Adrenal gland (tissue), 12 donors: ENCODE measurements around the gene ZHX3. TPM values are rescaled to one million over a fixed set of nuclear protein-coding genes. Genes with fewer than 3 reads are reported as not detected.

Experiments used
- DNase-seq, 7 donors: peaks; one replicate each; pipeline ENCODE4 v3.0.0-alpha.2; 2019 to 2020
- H3K27ac ChIP-seq, 5 donors: fragments of 200-600 bp; sonication (generic) in 4 of 5; 1 replicate in 3 of 5; 2 replicates in 2 of 5; pipeline versions ENCODE4 v1.5.1 to v1.8.0; 2016 to 2020; ENCODE audit warnings: mild to moderate bottlenecking in 1 of 5
- H3K27me3 ChIP-seq: fragments of 200-600 bp; 2 replicates; pipeline ENCODE4 v1.8.0; 2021
- H3K36me3 ChIP-seq, 2 donors: fragments of 200-600 bp; replicated peaks in 1 of 2; 1 replicate in 1 of 2; 2 replicates in 1 of 2; pipeline versions ENCODE4 v1.5.1 to v1.8.0; 2018 to 2022
- H3K4me1 ChIP-seq, 2 donors: fragments of 200-600 bp; replicated peaks in 1 of 2; 1 replicate in 1 of 2; 2 replicates in 1 of 2; pipeline versions ENCODE4 v1.5.1 to v1.8.0; 2018 to 2021
- H3K4me3 ChIP-seq, 4 donors: fragments of 200-600 bp; sonication (generic) in 3 of 4; one replicate each; pipeline ENCODE4 v1.5.1; 2016 to 2018
- H3K9me3 ChIP-seq, 3 donors: fragments of 200-600 bp; sonication (generic) in 1 of 3; replicated peaks in 1 of 3; 1 replicate in 2 of 3; 2 replicates in 1 of 3; pipeline versions ENCODE4 v1.5.1 to v1.8.0; 2016 to 2021
- CTCF ChIP-seq, 6 experiments: fragments of 450-650 bp in 4 of 6; fragments of 200-600 bp in 2 of 6; sonication (generic) in 1 of 6; IDR thresholded peaks; 1 replicate in 5 of 6; 2 replicates in 1 of 6; pipeline versions ENCODE4 v1.5.1 to v1.8.0; 2016 to 2021; ENCODE audit warnings: antibody characterized with exemption in 6 of 6, mild to moderate bottlenecking in 2 of 6, moderate library complexity in 1 of 6
- POLR2A ChIP-seq, 2 donors: fragments of 450-650 bp; IDR thresholded peaks; one replicate each; pipeline ENCODE4 v1.6.1; 2017; ENCODE audit warnings: antibody characterized with exemption in 2 of 2, mild to moderate bottlenecking in 2 of 2, moderate library complexity in 1 of 2
- WGBS, 4 donors: extraction: QIAGEN DNeasy Blood & Tissue Kit in 2 of 4; methylation state at CpG; one replicate each; pipeline versions ENCODE4 v1.1.5 to v1.1.7; 2013 to 2017; 5-methylcytosine and 5-hydroxymethylcytosine counted together
- intact Hi-C, 2 donors: fragments of 100-400 bp; cut with DNase I; formaldehyde crosslinking; loops; one replicate each; pipeline versions ENCODE4 v1.14.1 to v1.15.0; 2022 to 2023
- polyA plus RNA-seq, 3 donors: library from polyadenylated mRNA; stranded (reverse); fragments of 200-250 nt in 2 of 3; fragments of 350-450 nt in 1 of 3; fragmentation: Illumina TruSeq in 1 of 3; extraction: RNeasy Lipid Tissue Mini Kit (QIAGEN cat#74804) in 1 of 3; gene quantifications; one replicate each; pipeline ENCODE4 v1.2.3, GENCODE V29; 2013 to 2014
- total RNA-seq, 9 donors: library from RNA; depleted of rRNA in 4 of 9; stranded (reverse); fragments of >200 nt in 4 of 9; fragments of 120-200 nt in 1 of 9; fragmentation: NEBNext Ultra II Directional in 1 of 9; extraction: Animal tissue kit (Norgen Biotek cat#: 25700) in 1 of 9; gene quantifications; one replicate each; pipeline versions ENCODE4 v1.1.0 to v1.2.4, GENCODE V29; 2013 to 2023
- donor health status: healthy with polysubstance abuse.
- donor health status: Bipolar disorder and iron deficiency.
- donor health status: DM: yes; HTN: yes; CAD: no.
- donor health status: DM: no; HTN: no; CAD: no.
- donor health status: DM: no; HTN: no; CAD: no.
- donor health status: DM: yes; HTN: yes; CAD: no.

Gene ZHX3
- total and polyA plus RNA-seq, 12 donors: 20.7 to 91.1 (median 51.2) TPM

- no peak for DNase-seq
- Histone ChIP-seq H3K4me3 (no peak overlapping the region), H3K27ac (no peak overlapping the region), H3K36me3 (no peaks in the 10 kb centered on the region), H3K9me3 (no peaks in the 10 kb centered on the region), H3K27me3 (no peaks in the 10 kb centered on the region), H3K4me1 (peaks cover 10 to 30% of the 10 kb centered on the region in 2 donors)
- TF ChIP-seq CTCF (IDR thresholded peaks at IDR 0.05) (no peak), POLR2A (IDR thresholded peaks at IDR 0.05) (no peak)
- WGBS, 4 donors: 64 to 83% (median 74%) methylated on average over 5 of the region's 5 CpGs
- intact Hi-C loops: no loop called here
Observed at GRCh38 chr20:41306061-41306727, 11.3 kb downstream of the ZHX3 start.

GRCh38 chr20:41304424-41305079, 13.0 kb downstream of the ZHX3 start:
- Histone ChIP-seq H3K27me3 (no peaks in the 10 kb centered on the region), H3K36me3 (no peaks in the 10 kb centered on the region), H3K4me1 (peaks cover under 1 to 22% of the 10 kb centered on the region in 2 donors), H3K27ac (no peak overlapping the region), H3K4me3 (no peak overlapping the region), H3K9me3 (no peaks in the 10 kb centered on the region)
- 85 to 96% (median 93%) methylated on average over 3 of the region's 3 CpGs for whole genome bisulfite sequencing, 4 donors
- no peak for TF ChIP-seq POLR2A (IDR thresholded peaks at IDR 0.05)
- no peak for TF ChIP-seq CTCF (IDR thresholded peaks at IDR 0.05)
- intact Hi-C loops: no loop called here
- DNase-seq: no peak

- intact Hi-C loops: no loop called here
- DNase-seq: no peak
- Histone ChIP-seq H3K36me3 (no peaks in the 10 kb centered on the region), H3K4me3 (no peak overlapping the region), H3K27ac (no peak overlapping the region), H3K9me3 (no peaks in the 10 kb centered on the region), H3K4me1 (peaks cover 0 to 21% of the 10 kb centered on the region in 2 donors), H3K27me3 (no peaks in the 10 kb centered on the region)
- no peak for TF ChIP-seq POLR2A (IDR thresholded peaks at IDR 0.05)
- TF ChIP-seq CTCF (IDR thresholded peaks at IDR 0.05): no peak
- WGBS, 4 donors: 87 to 92% (median 89%) methylated on average over 1 of the region's 1 CpG
Observed at GRCh38 chr20:41304002-41304401, 13.5 kb downstream of the ZHX3 start.

- no peaks in the 10 kb centered on the region for H3K9me3 ChIP-seq
- H3K36me3 ChIP-seq: no peaks in the 10 kb centered on the region
- DNase-seq: no peak
- peak overlapping the region in 1 of 5 donors; percentile 0 for H3K27ac ChIP-seq
- no peaks in the 10 kb centered on the region for H3K27me3 ChIP-seq
- 84 to 90% (median 87%) methylated on average over 4 of the region's 4 CpGs for WGBS, 4 donors
- TF ChIP-seq CTCF (IDR thresholded peaks at IDR 0.05) (no peak), POLR2A (IDR thresholded peaks at IDR 0.05) (no peak)
- peaks cover 0 to 18% of the 10 kb centered on the region in 2 donors for H3K4me1 ChIP-seq
- H3K4me3 ChIP-seq: no peak overlapping the region
- intact Hi-C loops: no loop called here
Observed at GRCh38 chr20:41300886-41301285, 16.6 kb downstream of the ZHX3 start.
